MM.1S (cell line): ENCODE results near the gene PRDM10.

Experiments
- EZH2 ChIP-seq: fragments of 300-600 bp; sonication (generic); optimal IDR thresholded peaks from 2 replicates; pipeline ENCODE3; 2017; ENCODE audit warnings: low read depth, mild to moderate bottlenecking, antibody characterized with exemption, low read length, mixed read lengths
- TF ChIP-seq, protein P1 (sequence below): fragments of 300-600 bp; sonication (generic); IDR thresholded peaks from 2 replicates; pipeline ENCODE4 v1.5.1; 2016; ENCODE audit warnings: antibody characterized with exemption, low read length, mixed read lengths

DNA sequence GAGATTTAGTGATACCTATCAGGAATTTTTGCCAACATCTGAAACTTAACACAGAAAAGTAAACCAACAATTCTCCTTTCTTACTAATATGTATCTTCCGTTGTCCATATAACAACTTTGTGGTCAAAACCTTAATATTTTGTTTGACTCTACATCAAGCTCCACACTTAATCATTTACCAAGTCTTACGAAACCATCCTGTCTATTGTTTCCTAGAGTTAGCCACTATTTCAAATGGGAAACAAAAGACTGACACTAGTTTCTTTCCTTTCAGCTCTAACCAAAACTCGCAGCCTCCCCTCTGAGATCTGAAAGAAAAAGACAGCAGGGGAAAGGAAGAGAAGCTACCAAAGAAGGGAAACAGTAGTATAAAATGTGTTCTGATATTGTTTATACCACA is 26.5 kb upstream of the PRDM10 start:
- TF ChIP-seq, protein P1, sequence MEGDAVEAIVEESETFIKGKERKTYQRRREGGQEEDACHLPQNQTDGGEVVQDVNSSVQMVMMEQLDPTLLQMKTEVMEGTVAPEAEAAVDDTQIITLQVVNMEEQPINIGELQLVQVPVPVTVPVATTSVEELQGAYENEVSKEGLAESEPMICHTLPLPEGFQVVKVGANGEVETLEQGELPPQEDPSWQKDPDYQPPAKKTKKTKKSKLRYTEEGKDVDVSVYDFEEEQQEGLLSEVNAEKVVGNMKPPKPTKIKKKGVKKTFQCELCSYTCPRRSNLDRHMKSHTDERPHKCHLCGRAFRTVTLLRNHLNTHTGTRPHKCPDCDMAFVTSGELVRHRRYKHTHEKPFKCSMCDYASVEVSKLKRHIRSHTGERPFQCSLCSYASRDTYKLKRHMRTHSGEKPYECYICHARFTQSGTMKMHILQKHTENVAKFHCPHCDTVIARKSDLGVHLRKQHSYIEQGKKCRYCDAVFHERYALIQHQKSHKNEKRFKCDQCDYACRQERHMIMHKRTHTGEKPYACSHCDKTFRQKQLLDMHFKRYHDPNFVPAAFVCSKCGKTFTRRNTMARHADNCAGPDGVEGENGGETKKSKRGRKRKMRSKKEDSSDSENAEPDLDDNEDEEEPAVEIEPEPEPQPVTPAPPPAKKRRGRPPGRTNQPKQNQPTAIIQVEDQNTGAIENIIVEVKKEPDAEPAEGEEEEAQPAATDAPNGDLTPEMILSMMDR, result no peak
- TF ChIP-seq EZH2, result no peak
